HepG2 (cell line): ENCODE results near the gene MYORG. TPM values are rescaled to one million over a fixed set of nuclear protein-coding genes. Genes with fewer than 3 reads are reported as not detected.

ENCODE experiments used
- BCLAF1 ChIP-seq: fragments of 450-650 bp; IDR thresholded peaks from 2 replicates; pipeline ENCODE4 v1.6.1; 2017; ENCODE audit warnings: mild to moderate bottlenecking
- MEIS1 ChIP-seq: sonication (generic); formaldehyde crosslinking; IDR thresholded peaks from 2 replicates; pipeline ENCODE4 v1.9.0; 2021; ENCODE audit warnings: mild to moderate bottlenecking, missing genetic modification reagents, moderate library complexity, borderline replicate concordance
- MLX ChIP-seq: IDR thresholded peaks from 2 replicates; pipeline ENCODE4 v1.6.1; 2016
- NCOR1 ChIP-seq: fragments of 200-600 bp; sonication (generic); IDR thresholded peaks from 2 replicates; pipeline ENCODE4 v1.7.0; 2017; ENCODE audit warnings: antibody characterized with exemption, low read length, borderline replicate concordance
- RFXANK ChIP-seq: IDR thresholded peaks from 2 replicates; pipeline ENCODE4 v1.6.1; 2016
- SP140L ChIP-seq: sonication (generic); formaldehyde crosslinking; IDR thresholded peaks from 2 replicates; pipeline ENCODE4 v1.4.0; 2020; ENCODE audit warnings: missing genetic modification reagents, borderline replicate concordance
- SRSF4 ChIP-seq: fragments of 200-400 bp; formaldehyde crosslinking; IDR thresholded peaks from one replicate; pipeline ENCODE4 v1.6.1; 2018; ENCODE audit warnings: mild to moderate bottlenecking, low read depth, low read length, moderate library complexity; ENCODE audit not compliant: poor library complexity, severe bottlenecking
- TBX3 ChIP-seq: fragments of 450-650 bp; IDR thresholded peaks from 2 replicates; pipeline ENCODE4 v1.6.1; 2017; ENCODE audit warnings: antibody characterized with exemption, mild to moderate bottlenecking, inconsistent platforms, borderline replicate concordance
- TFDP2 ChIP-seq: sonication (generic); formaldehyde crosslinking; IDR thresholded peaks from 2 replicates; pipeline ENCODE4 v1.4.0; 2020; ENCODE audit warnings: missing genetic modification reagents
- XRCC5 ChIP-seq: fragments of 200-400 bp; formaldehyde crosslinking; optimal IDR thresholded peaks from 2 replicates; pipeline ENCODE3; 2017; ENCODE audit warnings: mild to moderate bottlenecking, low read length
- ZBTB10 ChIP-seq: sonication (generic); formaldehyde crosslinking; IDR thresholded peaks from 2 replicates; pipeline ENCODE4 v1.4.0; 2020; ENCODE audit warnings: missing genetic modification reagents, borderline replicate concordance
- ZFP41 ChIP-seq: sonication (generic); formaldehyde crosslinking; IDR thresholded peaks from 2 replicates; pipeline ENCODE4 v1.4.0; 2020; ENCODE audit warnings: mild to moderate bottlenecking, missing genetic modification reagents, borderline replicate concordance
- ZNF207 ChIP-seq: fragments of 450-650 bp; IDR thresholded peaks from 2 replicates; pipeline ENCODE4 v1.6.1; 2016; ENCODE audit warnings: antibody characterized with exemption, borderline replicate concordance
- ZNF251 ChIP-seq: sonication (generic); formaldehyde crosslinking; IDR thresholded peaks from 2 replicates; pipeline ENCODE4 v1.9.0; 2021; ENCODE audit warnings: mild to moderate bottlenecking, missing genetic modification reagents
- ZNF256 ChIP-seq: sonication (generic); formaldehyde crosslinking; conservative IDR thresholded peaks from 2 replicates; pipeline ENCODE4 v1.4.0; 2020; ENCODE audit warnings: missing genetic modification reagents
- ZNF326 ChIP-seq: sonication (generic); formaldehyde crosslinking; IDR thresholded peaks from 2 replicates; pipeline ENCODE4 v1.4.0; 2020; ENCODE audit warnings: missing genetic modification reagents, borderline replicate concordance
- ZNF383 ChIP-seq: sonication (generic); formaldehyde crosslinking; IDR thresholded peaks from 2 replicates; pipeline ENCODE4 v1.4.0; 2020; ENCODE audit warnings: missing genetic modification reagents, mild to moderate bottlenecking, borderline replicate concordance
- ZNF446 ChIP-seq: sonication (generic); formaldehyde crosslinking; IDR thresholded peaks from 2 replicates; pipeline ENCODE4 v1.5.0; 2020; ENCODE audit warnings: mild to moderate bottlenecking, missing genetic modification reagents
- ZNF597 ChIP-seq: sonication (generic); formaldehyde crosslinking; IDR thresholded peaks from 2 replicates; pipeline ENCODE4 v1.5.0; 2020; ENCODE audit warnings: missing genetic modification reagents
- ZNF614 ChIP-seq: IDR thresholded peaks from 2 replicates; pipeline ENCODE4 v1.6.1; 2018; ENCODE audit warnings: missing biosample characterization, missing genetic modification reagents, inconsistent platforms, borderline replicate concordance
- ZSCAN20 ChIP-seq: sonication (generic); formaldehyde crosslinking; IDR thresholded peaks from 2 replicates; pipeline ENCODE4 v1.4.0; 2020; ENCODE audit warnings: missing genetic modification reagents, mild to moderate bottlenecking, borderline replicate concordance
- ZSCAN21 ChIP-seq: sonication (generic); formaldehyde crosslinking; IDR thresholded peaks from 2 replicates; pipeline ENCODE4 v1.8.0; 2022; ENCODE audit warnings: mild to moderate bottlenecking, missing genetic modification reagents, moderate library complexity, borderline replicate concordance
- polyA plus RNA-seq, 8 experiments: library from polyadenylated mRNA; depleted of rRNA in 3 of 8; stranded (reverse) in 7 of 8; unstranded in 1 of 8; fragments of >200 nt; fragmentation: Illumina TruSeq in 4 of 8; extraction: Trizol in 4 of 8; gene quantifications; 2 replicates each; pipeline versions ENCODE4 v1.2.1 to v1.2.3, GENCODE V29; 2011 to 2016; ENCODE audit warnings: low read depth in 4 of 8, missing spikeins in 1 of 8, mixed read lengths in 1 of 8; ENCODE audit not compliant: insufficient read depth in 1 of 8
- total RNA-seq, 5 experiments: library from RNA; depleted of rRNA; stranded (reverse); fragments of >200 nt; fragmentation: Illumina TruSeq; extraction: Trizol; gene quantifications; 2 replicates each; pipeline ENCODE4 v1.2.3, GENCODE V29; 2016; ENCODE audit warnings: low read depth in 1 of 5

The MYORG gene
- total and polyA plus RNA-seq, 2 of the 13 experiments (the other 11 are each of a cell fraction or from before 2014, with no cell fraction given): 11.1 to 22.4 TPM

GRCh38 chr9:34374905-34375552 lies 1.7 kb downstream of the MYORG start (continued):
- TF ChIP-seq SRSF4 (no peak), TBX3 (no peak), ZFP41 (no peak), ZNF251 (no peak), BCLAF1 (no peak), ZSCAN20 (no peak), ZNF383 (CRISPR knock-in tag) (no peak), TFDP2 (CRISPR knock-in tag) (no peak), ZNF597 (CRISPR knock-in tag) (no peak), MEIS1 (CRISPR knock-in tag) (no peak), NCOR1 (peak; percentile 83; the same call in 1 of the 2 replicates), MLX (CRISPR knock-in tag) (no peak), RFXANK (CRISPR knock-in tag) (no peak), ZNF614 (CRISPR knock-in tag) (no peak; the same call in 1 of the 2 replicates), ZNF446 (no peak), ZNF326 (CRISPR knock-in tag) (no peak), ZSCAN21 (CRISPR knock-in tag) (no peak), ZBTB10 (no peak), SP140L (CRISPR knock-in tag) (no peak), XRCC5 (no peak), ZNF207 (no peak), ZNF256 (CRISPR knock-in tag) (no peak)
